NCI-H1092 treated with DMSO at 0.1 percent for 48 hours (cell line): ENCODE results near the gene LONP1.
"Not testable (repeated sequence)": the region's sequence is repeated elsewhere in the genome, so short reads cannot be mapped to it uniquely, and the experiment has no call there.

Source experiments
- DNase-seq: peaks from one replicate; lab custom pipeline; 2025; lab: John Stamatoyannopoulos, UW

LONP1 gene

GRCh38 chr19:5719961-5720790 is at the start of gene LONP1, which contains the start of gene CATSPERD:
LONP1 (minus strand) TSS chr19:5720146; CDS start chr19:5720132, 14 bp downstream.
CATSPERD (plus strand) TSS chr19:5720637; CDS start chr19:5720738, 101 bp downstream.
- DNase-seq: peak; percentile 99

GRCh38 chr19:5767949-5768348 is 48.0 kb upstream of the LONP1 start:
- DNase-seq: no peak

DNA sequence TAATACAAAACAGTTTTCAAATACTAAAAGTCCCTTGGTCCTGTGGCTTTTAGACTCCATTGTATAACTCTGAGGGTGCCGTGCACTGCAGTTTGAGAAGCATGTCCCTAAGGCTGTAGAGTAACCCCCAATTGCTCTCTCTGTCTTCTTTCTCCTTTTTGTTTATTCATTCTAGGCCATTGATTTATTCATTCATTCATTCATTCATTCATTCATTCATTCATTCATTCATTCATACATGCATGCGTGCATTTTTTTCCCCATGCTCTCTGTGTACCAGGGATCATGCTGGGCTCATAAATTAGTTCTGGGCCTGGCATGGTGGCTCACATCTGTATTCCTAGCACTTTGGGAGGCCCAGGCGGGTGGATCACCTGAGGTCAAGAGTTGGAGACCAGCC is 45.3 kb upstream of the LONP1 start:
- DNase-seq: no peak

DNA sequence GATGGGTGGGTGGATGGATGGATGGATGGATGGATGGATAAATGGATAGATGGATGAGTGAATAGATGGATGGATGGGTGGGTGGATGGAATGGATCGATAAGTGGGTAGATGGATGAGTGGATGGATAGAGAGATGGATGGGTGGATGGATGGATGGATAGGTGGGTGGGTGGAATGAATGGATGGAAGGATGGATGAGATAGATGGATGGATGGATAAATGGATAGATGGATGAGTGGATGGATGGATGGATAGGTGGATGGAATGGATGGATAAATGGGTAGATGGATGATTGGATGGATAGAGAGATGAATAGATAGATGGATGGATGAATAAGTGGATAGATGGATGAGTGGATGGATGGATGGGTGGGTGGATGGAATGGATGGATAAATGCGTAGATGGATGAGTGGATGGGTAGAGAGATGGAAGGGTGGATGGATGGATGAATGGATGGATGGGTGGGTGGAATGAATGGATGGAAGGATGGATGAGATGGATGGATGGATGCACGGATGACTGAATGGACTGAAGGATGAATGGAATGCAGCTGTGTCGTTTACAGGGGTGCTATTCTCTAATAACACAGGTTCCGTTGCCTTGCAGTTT is 42.8 kb upstream of the LONP1 start:
- DNase-seq: no peak

DNA sequence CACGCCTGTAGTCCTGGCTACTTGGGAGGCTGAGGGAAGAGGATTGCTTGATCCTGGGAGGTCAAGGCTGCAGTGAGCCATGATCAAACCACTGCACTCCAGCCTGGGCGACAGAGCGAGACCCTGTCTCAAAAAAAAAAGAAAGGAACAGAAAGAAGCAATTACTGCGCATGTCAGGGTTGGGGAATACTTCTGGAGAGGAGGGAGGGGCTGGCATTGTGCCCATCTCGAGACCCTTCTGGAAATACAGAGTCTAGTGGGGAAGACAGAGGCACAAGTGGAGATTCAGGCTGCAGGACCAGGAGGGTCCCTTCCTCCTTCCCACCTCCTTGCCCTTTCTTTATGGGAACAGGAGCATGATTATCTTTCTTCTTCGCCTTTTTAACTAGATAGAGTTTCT is 33.8 kb upstream of the LONP1 start:
- no peak for DNase-seq

DNA sequence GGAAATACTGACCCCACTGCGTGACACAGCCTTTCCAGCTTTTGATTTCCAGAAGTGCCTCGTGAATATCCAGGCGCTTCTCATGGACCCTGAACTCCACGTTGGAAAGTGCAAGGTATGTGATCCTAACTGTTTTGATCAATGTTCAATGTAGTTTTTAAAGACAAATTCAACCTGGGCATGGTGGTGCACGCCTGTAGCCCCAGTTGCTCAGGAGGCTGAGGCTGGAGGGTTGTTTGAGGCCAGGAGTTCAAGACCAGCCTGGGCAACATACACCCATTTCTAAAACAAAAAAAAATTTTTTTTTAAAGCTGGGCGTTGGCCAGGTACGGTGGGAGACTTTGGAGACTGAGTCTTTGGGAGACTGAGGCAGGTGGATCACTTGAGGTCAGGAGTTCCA is 31.8 kb upstream of the LONP1 start:
- DNase-seq: no peak

DNA sequence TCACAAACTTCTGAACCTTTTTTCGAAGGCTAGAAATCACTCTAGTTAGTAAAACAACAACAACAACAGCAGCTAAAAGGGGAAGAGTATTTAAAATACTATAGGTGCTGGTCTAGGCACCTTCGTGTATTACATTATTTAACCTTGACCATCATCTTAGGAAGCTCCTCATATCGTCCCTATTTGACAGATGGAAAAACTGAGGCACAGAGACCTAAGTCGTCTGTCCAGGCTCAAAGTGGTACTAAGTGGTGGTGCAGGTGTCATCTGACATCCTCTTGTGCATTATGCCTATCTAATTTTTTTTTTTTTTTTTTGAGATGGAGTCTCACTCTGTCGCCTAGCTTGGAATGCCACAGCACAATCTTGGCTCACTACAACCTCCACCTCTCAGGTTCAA is 29.6 kb upstream of the LONP1 start:
- DNase-seq: no peak

DNA sequence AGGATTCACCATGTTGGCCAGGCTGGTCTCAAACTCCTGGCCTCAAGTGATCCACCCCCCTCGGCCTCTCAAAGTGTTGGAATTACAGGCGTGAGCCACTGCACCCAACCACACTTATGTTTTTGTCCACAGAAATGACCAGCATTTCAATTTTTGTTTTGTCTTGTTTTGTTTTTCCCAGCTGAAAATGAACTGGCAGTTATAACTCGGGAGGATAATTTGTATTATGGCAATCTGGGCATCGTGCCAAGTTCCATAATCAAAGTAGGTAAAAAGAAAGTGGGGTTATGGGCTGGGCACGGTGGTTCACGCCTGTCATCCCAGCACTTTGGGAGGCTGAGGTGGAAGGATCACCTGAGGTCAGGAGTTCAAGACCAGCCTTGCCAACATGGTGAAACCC is 29.0 kb upstream of the LONP1 start:
- peak; percentile 9 for DNase-seq

- not testable (repeated sequence) for DNase-seq
Measured at GRCh38 chr19:5744999-5745398, 25.1 kb upstream of the LONP1 start.

GRCh38 chr19:5743630-5744029 is 23.7 kb upstream of the LONP1 start:
- no peak for DNase-seq

DNA sequence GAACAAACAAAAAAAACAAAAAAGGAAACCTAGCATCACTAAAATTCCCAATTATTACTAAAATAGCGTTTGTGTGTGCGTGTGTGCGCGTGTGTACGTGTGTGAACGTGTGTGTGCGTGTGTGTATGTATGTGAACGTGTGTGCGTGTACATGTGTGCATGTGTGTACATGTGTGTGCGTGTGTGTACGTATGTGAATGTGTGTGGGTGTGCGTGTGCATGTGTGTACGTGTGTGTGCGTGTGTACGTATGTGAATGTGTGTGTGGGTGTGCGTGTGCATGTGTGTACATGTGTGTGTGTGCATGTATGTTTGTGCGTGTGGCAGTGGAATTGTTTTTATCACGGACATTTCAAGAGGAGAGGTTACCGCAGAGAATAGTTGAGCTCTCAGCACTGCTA is 22.1 kb upstream of the LONP1 start:
- no peak for DNase-seq

GRCh38 chr19:5738423-5738822 is 18.5 kb upstream of the LONP1 start:
- DNase-seq: no peak

DNA sequence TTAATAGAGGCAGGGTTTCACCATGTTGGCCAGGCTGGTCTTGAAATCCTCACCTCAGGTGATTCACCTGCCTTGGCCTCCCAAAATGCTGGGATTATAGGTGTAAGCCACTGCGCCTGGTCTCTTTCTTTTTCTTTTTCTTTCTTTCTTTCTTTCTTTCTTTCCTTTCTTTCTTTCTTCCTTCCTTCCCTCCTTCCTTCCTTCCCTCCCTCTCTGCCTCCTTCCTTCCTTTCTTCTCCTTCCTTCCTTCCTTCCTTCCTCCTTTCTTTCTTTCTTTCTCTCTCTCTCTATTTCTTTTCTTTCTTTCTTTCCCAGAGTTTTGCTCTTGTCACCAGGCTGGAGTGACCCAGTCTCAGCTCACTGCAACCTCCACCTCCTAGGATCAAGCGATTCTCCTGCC is 13.2 kb upstream of the LONP1 start:
- not testable (repeated sequence) for DNase-seq

DNA sequence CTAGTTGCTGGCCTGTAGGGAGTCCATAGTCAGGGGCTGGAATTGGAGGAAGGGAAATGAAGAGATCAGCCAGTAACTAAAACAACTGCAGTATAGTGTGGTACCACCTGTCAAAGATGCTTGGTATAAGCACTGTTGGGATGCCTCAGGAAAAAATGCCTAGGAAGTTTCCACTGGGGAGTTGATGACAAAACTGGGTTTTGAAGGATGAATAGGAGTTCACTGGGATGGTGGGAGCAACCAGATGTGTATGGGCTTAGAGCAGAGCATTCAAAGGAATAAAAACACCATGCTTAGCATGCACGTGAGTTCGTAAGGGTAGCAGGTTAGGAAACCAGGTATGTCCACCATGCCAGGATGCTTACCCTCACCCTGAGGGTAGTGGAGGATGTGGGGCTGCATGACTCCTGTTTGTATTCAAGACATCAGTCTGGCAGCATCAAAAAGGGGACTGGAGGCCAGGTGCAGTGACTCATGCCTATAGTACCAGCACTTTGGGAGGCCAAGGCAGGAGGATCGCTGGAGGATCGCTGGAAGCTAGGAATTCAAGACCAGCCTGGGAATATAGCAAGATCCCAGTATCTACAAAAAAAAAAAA is 7.6 kb upstream of the LONP1 start:
- DNase-seq: no peak

DNA sequence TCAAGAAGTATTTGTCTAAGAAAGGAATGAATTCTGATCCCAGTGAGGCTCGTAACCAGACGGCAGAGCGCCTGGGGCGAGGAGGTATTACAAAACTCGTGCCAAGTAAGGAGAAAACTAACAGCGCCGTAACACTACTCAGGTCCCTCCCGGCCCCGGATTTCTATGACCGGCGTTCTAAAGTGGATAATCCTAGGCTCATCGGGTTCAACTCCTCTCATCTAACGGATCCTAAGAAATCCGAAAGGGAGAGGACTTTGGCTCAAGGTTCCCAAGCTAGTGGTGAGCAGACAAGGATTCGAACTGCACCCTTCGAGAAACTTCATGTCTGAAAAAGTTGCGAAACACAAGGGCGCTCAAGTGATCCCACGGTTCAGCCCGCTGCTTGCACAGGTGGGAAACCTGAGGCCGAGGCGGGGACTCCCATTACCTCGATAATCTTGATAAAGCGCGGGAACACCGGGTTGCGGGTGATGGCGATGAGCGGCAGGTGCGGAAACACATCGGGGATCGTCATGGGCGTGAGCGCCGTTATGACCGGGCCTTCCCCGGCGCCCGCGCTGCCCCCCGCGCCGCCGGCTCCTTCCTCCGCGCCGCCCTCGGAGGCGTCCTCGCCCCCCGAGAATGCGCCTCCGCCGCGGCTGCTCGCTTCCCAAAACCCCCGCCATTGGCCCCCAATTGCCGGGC is 529 bp downstream of the LONP1 start:
- DNase-seq: no peak

GRCh38 chr19:5718579-5719273 is 1.2 kb downstream of the LONP1 start:
- no peak for DNase-seq

DNA sequence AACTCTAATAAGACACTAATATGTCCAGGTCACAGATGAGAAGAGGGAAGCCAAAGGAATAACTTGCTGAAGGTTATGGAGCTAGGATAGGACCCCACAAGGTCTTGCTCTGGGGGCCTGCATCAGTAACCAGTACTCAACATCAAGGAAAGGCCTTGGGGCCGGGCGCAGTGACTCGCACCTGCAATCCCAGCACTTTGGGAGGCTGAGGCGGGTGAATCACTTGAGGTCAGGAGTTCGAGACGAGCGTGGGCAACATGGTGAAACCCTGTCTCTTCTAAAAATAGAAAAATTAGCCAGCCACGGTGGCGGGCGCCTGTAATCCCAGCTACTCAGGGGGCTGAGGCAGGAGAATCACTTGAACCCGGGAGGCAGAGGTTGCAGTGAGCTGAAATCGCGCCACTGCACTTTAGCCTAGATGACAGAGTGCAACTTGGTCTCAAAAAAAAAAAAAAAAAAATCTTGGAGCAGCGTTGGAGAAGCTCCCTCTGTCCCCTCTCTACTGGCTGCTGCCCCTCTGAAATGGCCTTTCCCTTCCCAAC is 1.8 kb downstream of the LONP1 start:
- DNase-seq: no peak

GRCh38 chr19:5717215-5717935 is 2.6 kb downstream of the LONP1 start:
- no peak for DNase-seq

DNA sequence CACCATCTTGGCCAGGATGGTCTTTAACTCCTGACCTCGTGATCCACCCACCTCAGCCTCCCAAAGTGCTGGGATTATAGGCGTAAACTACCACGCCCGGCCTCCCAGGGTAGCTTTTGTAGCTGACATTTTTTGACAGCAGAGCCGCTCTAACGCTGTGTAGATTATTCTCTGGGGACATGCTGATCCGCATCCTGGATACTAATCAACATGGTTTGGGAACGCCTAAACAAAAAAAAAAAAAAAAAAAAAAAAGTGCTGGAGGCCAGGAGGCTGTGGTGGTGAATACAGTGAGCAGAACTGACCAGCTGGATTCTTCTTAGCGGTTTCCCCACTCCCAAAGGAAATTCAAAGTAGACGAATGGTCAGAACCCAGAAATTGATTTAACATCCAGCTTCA is 5.1 kb downstream of the LONP1 start:
- DNase-seq: no peak

GRCh38 chr19:5713228-5713627 is 6.7 kb downstream of the LONP1 start:
- DNase-seq: no peak

GRCh38 chr19:5711713-5712161 is 8.2 kb downstream of the LONP1 start:
- no peak for DNase-seq
